Stimulated activated CD4-positive, alpha-beta T cell treated with anti-CD3 and anti-CD28 coated beads, TNF-alpha, amount 100 ng/mL, for 24 hours (primary cell): ENCODE data around the gene IGSF23.

ENCODE experiments used
- DNase-seq, 3 experiments: peaks; one replicate each; pipeline ENCODE4 v3.0.0-alpha.2; 2020; ENCODE audit warnings: low read depth in 3 of 3

IGSF23 gene

GRCh38 chr19:44641501-44642265, 28.3 kb downstream of the IGSF23 start:
- DNase-seq, result no peak

- no peak for DNase-seq
Observed at GRCh38 chr19:44642377-44642776, 29.0 kb downstream of the IGSF23 start.

GRCh38 chr19:44643605-44644401, 30.4 kb downstream of the IGSF23 start, which contains the start of gene PVR:
Gene PVR (plus strand): TSS chr19:44643910. CDS start chr19:44644097, 187 bp downstream.
- DNase-seq, result peak in 1 of 3 experiments; percentile 64

GRCh38 chr19:44644402-44645016, 31.1 kb downstream of the IGSF23 start:
- no peak for DNase-seq

GRCh38 chr19:44645407-44646048, 32.2 kb downstream of the IGSF23 start:
- DNase-seq, result no peak

GRCh38 chr19:44646049-44646416, 32.7 kb downstream of the IGSF23 start:
- no peak for DNase-seq

GRCh38 chr19:44647144-44647543, 33.8 kb downstream of the IGSF23 start:
- DNase-seq, result no peak

- DNase-seq, result no peak
Observed at GRCh38 chr19:44648631-44649251, 35.4 kb downstream of the IGSF23 start.

GRCh38 chr19:44649578-44650145, 36.3 kb downstream of the IGSF23 start:
- no peak for DNase-seq

GRCh38 chr19:44653343-44653742, 40.0 kb downstream of the IGSF23 start:
- no peak for DNase-seq

- peak; percentile 46 to 70 (median 46) for DNase-seq
Observed at GRCh38 chr19:44653977-44654774, 40.8 kb downstream of the IGSF23 start.

GRCh38 chr19:44657211-44657921, 44.0 kb downstream of the IGSF23 start:
- peak; percentile 45 to 70 (median 56) for DNase-seq

GRCh38 chr19:44658069-44658733, 44.8 kb downstream of the IGSF23 start:
- no peak for DNase-seq

- DNase-seq, result no peak
Observed at GRCh38 chr19:44660081-44660480, 46.7 kb downstream of the IGSF23 start.

GRCh38 chr19:44661205-44661604, 47.8 kb downstream of the IGSF23 start:
- DNase-seq, result no peak

GRCh38 chr19:44661904-44662303, 48.5 kb downstream of the IGSF23 start:
- no peak for DNase-seq

- DNase-seq, result no peak
Observed at GRCh38 chr19:44662691-44663385, 49.5 kb downstream of the IGSF23 start.

GRCh38 chr19:44663996-44664395, 50.6 kb downstream of the IGSF23 start:
- DNase-seq, result no peak

GRCh38 chr19:44664976-44665375, 51.6 kb downstream of the IGSF23 start:
- DNase-seq, result no peak
